Left ventricle myocardium inferior (tissue), 1 donor: ENCODE data around the gene EGFL7. TPM values are rescaled to one million over a fixed set of nuclear protein-coding genes. Genes with fewer than 3 reads are reported as not detected.

Source experiments
- DNase-seq: peaks from one replicate; pipeline ENCODE4 v3.0.0-alpha.2; 2020
- H3K27ac ChIP-seq: fragments of 200-600 bp; replicated peaks from 2 replicates; pipeline ENCODE4 v1.8.0; 2021
- H3K27me3 ChIP-seq: fragments of 200-600 bp; 2 replicates; pipeline ENCODE4 v1.8.0; 2021; ENCODE audit warnings: low read depth
- H3K36me3 ChIP-seq: fragments of 200-600 bp; 2 replicates; pipeline ENCODE4 v1.8.0; 2021
- H3K4me1 ChIP-seq: fragments of 200-600 bp; 2 replicates; pipeline ENCODE4 v1.8.0; 2021
- H3K4me3 ChIP-seq: fragments of 200-600 bp; 2 replicates; pipeline ENCODE4 v1.8.0; 2021; ENCODE audit warnings: mild to moderate bottlenecking, moderate library complexity
- H3K9me3 ChIP-seq: fragments of 200-600 bp; replicated peaks from 2 replicates; pipeline ENCODE4 v1.8.0; 2021
- CTCF ChIP-seq: fragments of 200-600 bp; IDR thresholded peaks from 2 replicates; pipeline ENCODE4 v1.8.0; 2021; ENCODE audit warnings: antibody characterized with exemption, mild to moderate bottlenecking, borderline replicate concordance
- intact Hi-C: fragments of 100-400 bp; cut with micrococcal nuclease; formaldehyde crosslinking; loops from one replicate; pipeline ENCODE4 v1.11.0; 2022
- total RNA-seq: library from RNA; stranded (reverse); fragmentation: NEBNext Ultra II Directional; extraction: Animal tissue kit (Norgen Biotek cat#: 25700); gene quantifications from one replicate; pipeline ENCODE4 v1.2.1, GENCODE V29; 2021
- donor health status: DM: no; HTN: yes; CAD: no; lungs with severe emphysema.

The EGFL7 gene
- total RNA-seq, 1 donor from 2014 or later, result 81.5 TPM

GRCh38 chr9:136695435-136695895, 32.7 kb downstream of the EGFL7 start:
- intact Hi-C loops, result no loop called here
- no peak for DNase-seq
- no peaks in the 10 kb centered on the region for H3K9me3 ChIP-seq

GRCh38 chr9:136695955-136696354, 33.2 kb downstream of the EGFL7 start:
- Histone ChIP-seq H3K36me3 (no peaks in the 10 kb centered on the region), H3K9me3 (no peaks in the 10 kb centered on the region), H3K27ac (peak overlapping the region; percentile 12), H3K4me3 (no peak overlapping the region), H3K4me1 (peaks cover 49% of the 10 kb centered on the region), H3K27me3 (peaks cover 14% of the 10 kb centered on the region)
- DNase-seq, result no peak
- TF ChIP-seq CTCF, result no peak
- intact Hi-C loops, result no loop called here

More at GRCh38 chr9:136695435-136695895, 32.7 kb downstream of the EGFL7 start:
- Histone ChIP-seq H3K36me3 (no peaks in the 10 kb centered on the region), H3K4me3 (no peak overlapping the region), H3K4me1 (peaks cover 51% of the 10 kb centered on the region), H3K27ac (peak overlapping the region; percentile 12), H3K27me3 (peaks cover 9% of the 10 kb centered on the region)
- TF ChIP-seq CTCF, result no peak

GRCh38 chr9:136696502-136696901, 33.8 kb downstream of the EGFL7 start:
- H3K4me3 ChIP-seq, result no peak overlapping the region
- no peak overlapping the region for H3K27ac ChIP-seq
- peaks cover 20% of the 10 kb centered on the region for H3K27me3 ChIP-seq
- H3K4me1 ChIP-seq, result peaks cover 48% of the 10 kb centered on the region
- H3K36me3 ChIP-seq, result no peaks in the 10 kb centered on the region
- DNase-seq, result no peak
- intact Hi-C loops, result no loop called here
- no peaks in the 10 kb centered on the region for H3K9me3 ChIP-seq
- no peak for TF ChIP-seq CTCF

GRCh38 chr9:136697146-136697820, 34.6 kb downstream of the EGFL7 start:
- intact Hi-C loops, result no loop called here
- H3K27me3 ChIP-seq, result peaks cover 22% of the 10 kb centered on the region
- H3K4me1 ChIP-seq, result peaks cover 41% of the 10 kb centered on the region
- H3K4me3 ChIP-seq, result no peak overlapping the region
- no peaks in the 10 kb centered on the region for H3K9me3 ChIP-seq
- no peak overlapping the region for H3K27ac ChIP-seq
- TF ChIP-seq CTCF, result no peak
- DNase-seq, result no peak
- H3K36me3 ChIP-seq, result no peaks in the 10 kb centered on the region

GRCh38 chr9:136697821-136698526, 35.3 kb downstream of the EGFL7 start:
- no peak overlapping the region for H3K27ac ChIP-seq
- no peak for DNase-seq
- no peak for TF ChIP-seq CTCF

More at GRCh38 chr9:136697821-136698526, 35.3 kb downstream of the EGFL7 start:
- intact Hi-C loops, result no loop called here
- Histone ChIP-seq H3K4me3 (no peak overlapping the region), H3K9me3 (no peaks in the 10 kb centered on the region), H3K36me3 (no peaks in the 10 kb centered on the region), H3K4me1 (peaks cover 34% of the 10 kb centered on the region), H3K27me3 (peaks cover 22% of the 10 kb centered on the region)
